Neural crest cell (in vitro differentiated cells): ENCODE data around the gene SHROOM3. TPM values are rescaled to one million over a fixed set of nuclear protein-coding genes. Genes with fewer than 3 reads are reported as not detected.

Experiments
- DNase-seq: peaks from one replicate; pipeline ENCODE4 v3.0.0; 2021; ENCODE audit warnings: low read depth, mixed read lengths, low spot score
- H3K27ac Mint-ChIP-seq: one replicate; pipeline ENCODE4 v1.8.0; 2021; ENCODE audit warnings: mild to moderate bottlenecking, mixed read lengths; ENCODE audit not compliant: unreplicated experiment
- H3K27me3 Mint-ChIP-seq: 2 replicates; pipeline ENCODE4 v1.8.0; 2021; ENCODE audit warnings: low read depth, mild to moderate bottlenecking, mixed read lengths
- H3K36me3 Mint-ChIP-seq: 2 replicates; pipeline ENCODE4 v1.8.0; 2021; ENCODE audit warnings: low read depth, mild to moderate bottlenecking, mixed read lengths
- H3K4me1 Mint-ChIP-seq: 2 replicates; pipeline ENCODE4 v1.8.0; 2021; ENCODE audit warnings: mixed read lengths
- H3K4me3 Mint-ChIP-seq: one replicate; pipeline ENCODE4 v1.8.0; 2021; ENCODE audit warnings: mild to moderate bottlenecking, mixed read lengths
- H3K9me3 Mint-ChIP-seq: 2 replicates; pipeline ENCODE4 v1.8.0; 2021; ENCODE audit warnings: mixed read lengths
- total RNA-seq: library from RNA; stranded (reverse); gene quantifications from 2 replicates; pipeline ENCODE4 v1.2.1, GENCODE V29; 2021
- TF ChIP-seq, protein P1 (sequence below): fragments of 200-600 bp; sonication (generic); conservative IDR thresholded peaks from 2 replicates; pipeline ENCODE4 v1.5.0; 2021; ENCODE audit warnings: antibody characterized with exemption, mild to moderate bottlenecking

SHROOM3 gene
- total RNA-seq, 1 donor from 2014 or later, result 40.1 TPM

DNA sequence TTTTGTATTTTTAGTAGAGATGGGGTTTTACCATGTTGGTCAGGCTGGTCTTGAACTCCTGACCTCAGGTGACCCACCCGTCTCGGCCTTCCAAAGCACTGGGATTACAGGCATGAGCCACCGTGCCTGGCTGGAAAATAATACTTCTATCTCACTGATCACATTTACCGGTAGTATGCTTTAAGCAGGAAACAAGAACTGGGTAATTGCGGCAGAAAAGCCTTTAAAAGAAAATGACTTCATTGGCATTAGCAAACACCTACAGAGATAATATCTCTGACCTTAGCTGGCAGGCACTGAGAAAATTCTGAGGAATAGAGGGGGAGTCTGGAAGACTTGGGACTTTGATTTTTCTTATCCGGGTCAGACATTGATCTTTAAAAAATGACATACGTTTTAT is 78.5 kb downstream of the SHROOM3 start:
- Mint-ChIP-seq H3K4me3 (no peak overlapping the region), H3K36me3 (peaks cover 10% of the 10 kb centered on the region), H3K27ac (no peak overlapping the region), H3K9me3 (peaks cover 6% of the 10 kb centered on the region), H3K4me1 (peaks cover 32% of the 10 kb centered on the region), H3K27me3 (no peaks in the 10 kb centered on the region)
- no peak for DNase-seq
- TF ChIP-seq, protein P1, sequence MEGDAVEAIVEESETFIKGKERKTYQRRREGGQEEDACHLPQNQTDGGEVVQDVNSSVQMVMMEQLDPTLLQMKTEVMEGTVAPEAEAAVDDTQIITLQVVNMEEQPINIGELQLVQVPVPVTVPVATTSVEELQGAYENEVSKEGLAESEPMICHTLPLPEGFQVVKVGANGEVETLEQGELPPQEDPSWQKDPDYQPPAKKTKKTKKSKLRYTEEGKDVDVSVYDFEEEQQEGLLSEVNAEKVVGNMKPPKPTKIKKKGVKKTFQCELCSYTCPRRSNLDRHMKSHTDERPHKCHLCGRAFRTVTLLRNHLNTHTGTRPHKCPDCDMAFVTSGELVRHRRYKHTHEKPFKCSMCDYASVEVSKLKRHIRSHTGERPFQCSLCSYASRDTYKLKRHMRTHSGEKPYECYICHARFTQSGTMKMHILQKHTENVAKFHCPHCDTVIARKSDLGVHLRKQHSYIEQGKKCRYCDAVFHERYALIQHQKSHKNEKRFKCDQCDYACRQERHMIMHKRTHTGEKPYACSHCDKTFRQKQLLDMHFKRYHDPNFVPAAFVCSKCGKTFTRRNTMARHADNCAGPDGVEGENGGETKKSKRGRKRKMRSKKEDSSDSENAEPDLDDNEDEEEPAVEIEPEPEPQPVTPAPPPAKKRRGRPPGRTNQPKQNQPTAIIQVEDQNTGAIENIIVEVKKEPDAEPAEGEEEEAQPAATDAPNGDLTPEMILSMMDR, result no peak

DNA sequence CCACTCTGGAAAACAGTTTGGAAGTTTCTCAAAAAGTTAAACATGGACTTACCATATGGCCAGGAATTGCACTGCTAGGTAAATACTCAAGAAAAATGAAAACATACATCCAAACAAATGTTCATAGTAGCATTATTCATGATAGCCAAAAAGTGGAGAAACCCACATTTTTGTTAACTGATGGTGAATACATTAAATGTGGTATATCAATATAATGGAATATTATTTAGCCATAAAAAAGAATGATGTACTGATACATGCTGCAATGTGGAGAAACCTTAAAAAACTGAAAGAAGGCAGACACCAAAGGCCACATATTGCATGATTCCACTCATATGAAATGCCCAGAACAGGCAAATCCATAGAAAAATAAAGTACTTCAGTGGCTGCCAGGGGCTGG is 79.1 kb downstream of the SHROOM3 start:
- Mint-ChIP-seq H3K4me1 (peaks cover 34% of the 10 kb centered on the region), H3K27ac (no peak overlapping the region), H3K9me3 (peaks cover 6% of the 10 kb centered on the region), H3K36me3 (peaks cover 10% of the 10 kb centered on the region), H3K4me3 (no peak overlapping the region), H3K27me3 (no peaks in the 10 kb centered on the region)
- no peak for DNase-seq
- TF ChIP-seq, protein P1, result no peak

DNA sequence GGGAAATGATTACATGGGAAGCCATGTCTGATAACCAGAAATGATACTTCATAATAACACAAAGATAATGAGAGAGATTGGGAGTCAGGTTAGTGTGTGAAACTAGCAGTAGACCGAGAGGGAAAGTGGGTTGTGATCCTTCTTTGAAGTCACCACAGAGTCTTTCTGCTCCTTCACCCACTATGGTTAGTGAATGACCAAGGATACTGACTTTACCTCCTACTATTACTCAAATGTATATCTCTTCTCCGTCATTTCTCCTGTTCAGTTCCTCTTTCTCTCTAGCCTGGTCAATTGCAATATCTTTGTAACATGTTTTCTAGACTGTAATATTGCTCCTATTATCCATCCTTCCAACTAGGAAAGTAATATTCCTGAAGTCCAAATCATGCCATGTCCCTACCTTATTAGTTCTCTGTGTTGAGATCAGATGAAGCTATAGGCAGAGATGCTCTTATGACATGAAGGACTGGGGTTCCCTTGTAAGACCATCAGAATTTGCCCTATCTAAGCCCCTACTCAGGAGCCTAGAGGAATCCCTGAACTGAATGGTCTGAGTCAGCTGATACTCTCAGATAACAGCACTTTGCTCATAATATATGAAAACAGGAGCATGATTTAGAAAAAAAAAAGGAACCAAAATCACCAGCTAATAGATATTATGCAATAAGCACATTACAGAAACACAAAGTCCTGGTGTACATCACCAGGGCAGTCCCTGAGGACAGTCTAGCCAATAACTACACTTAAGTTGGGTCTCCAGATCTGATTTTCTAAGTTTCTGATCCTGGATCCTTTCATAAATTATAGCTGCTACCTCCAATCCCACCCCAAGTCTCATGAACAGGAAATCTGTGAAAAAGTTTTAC is 81.2 kb downstream of the SHROOM3 start:
- DNase-seq, result no peak
- TF ChIP-seq, protein P1, result no peak
- H3K9me3 Mint-ChIP-seq, result peaks cover 6% of the 10 kb centered on the region
- H3K4me3 Mint-ChIP-seq, result no peak overlapping the region
- H3K4me1 Mint-ChIP-seq, result peaks cover 33% of the 10 kb centered on the region
- H3K36me3 Mint-ChIP-seq, result peaks cover 10% of the 10 kb centered on the region
- H3K27me3 Mint-ChIP-seq, result no peaks in the 10 kb centered on the region
- H3K27ac Mint-ChIP-seq, result no peak overlapping the region

DNA sequence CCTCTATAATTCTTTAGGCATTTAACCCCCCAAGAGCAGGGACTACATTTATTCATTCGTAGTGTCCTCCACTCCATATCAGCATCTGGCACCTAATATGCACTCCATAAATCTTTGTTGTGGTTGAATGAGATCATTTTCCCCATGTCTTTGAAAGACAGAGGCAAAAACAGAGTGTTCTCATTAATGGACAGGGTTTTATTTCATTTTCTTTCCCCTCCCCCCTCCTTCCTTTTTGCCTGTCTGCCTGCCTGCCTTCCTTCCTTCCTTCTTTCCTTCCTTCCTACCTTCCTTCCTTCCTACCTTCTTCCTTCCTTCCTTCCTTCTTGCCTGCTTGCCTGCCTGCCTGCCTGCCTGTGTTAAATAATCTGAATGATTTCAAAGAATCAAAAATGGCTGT is 83.2 kb downstream of the SHROOM3 start:
- H3K27ac Mint-ChIP-seq, result no peak overlapping the region
- H3K4me1 Mint-ChIP-seq, result peaks cover 19% of the 10 kb centered on the region
- H3K9me3 Mint-ChIP-seq, result peaks cover 4% of the 10 kb centered on the region
- H3K27me3 Mint-ChIP-seq, result no peaks in the 10 kb centered on the region
- no peak for DNase-seq
- TF ChIP-seq, protein P1, result no peak
- no peak overlapping the region for H3K4me3 Mint-ChIP-seq
- peaks cover 7% of the 10 kb centered on the region for H3K36me3 Mint-ChIP-seq

DNA sequence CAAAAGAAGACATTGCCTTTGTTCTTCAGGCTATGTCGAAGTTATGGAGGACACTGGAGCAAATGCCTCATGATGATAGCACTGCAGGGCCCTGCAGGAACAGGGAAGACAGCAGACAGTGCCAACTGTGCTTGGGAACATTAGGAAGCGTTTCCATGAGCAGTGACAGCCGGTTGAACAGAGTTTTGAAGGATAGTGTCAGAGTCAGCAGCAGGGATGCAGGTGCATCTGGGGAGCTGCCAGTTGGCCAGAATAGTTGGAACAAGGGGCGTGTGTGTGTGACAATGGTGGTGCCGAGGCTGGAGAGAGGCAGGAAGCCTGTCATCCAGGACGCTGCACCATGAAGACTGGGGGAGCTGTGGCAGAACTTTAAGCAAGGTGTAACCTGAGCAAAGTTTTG is 88.6 kb downstream of the SHROOM3 start:
- H3K9me3 Mint-ChIP-seq, result peaks cover 2% of the 10 kb centered on the region
- H3K27ac Mint-ChIP-seq, result no peak overlapping the region
- DNase-seq, result no peak
- no peak overlapping the region for H3K4me3 Mint-ChIP-seq
- H3K27me3 Mint-ChIP-seq, result no peaks in the 10 kb centered on the region
- peaks cover 8% of the 10 kb centered on the region for H3K36me3 Mint-ChIP-seq
- H3K4me1 Mint-ChIP-seq, result peaks cover 12% of the 10 kb centered on the region
- TF ChIP-seq, protein P1, result no peak
